Omental fat pad (tissue), 4 donors: Measurements from ENCODE around the gene MTURN. TPM values are rescaled to one million over a fixed set of nuclear protein-coding genes. Genes with fewer than 3 reads are reported as not detected.
A peak's percentile ranks its signal among the peaks of the same experiment; 100 is the strongest.

Experiments used
- ATAC-seq: fragments of 150-250 bp; one replicate; pipeline ENCODE4 v1.9.1; 2016; ENCODE audit warnings: mild to moderate bottlenecking, moderate library complexity; ENCODE audit not compliant: low FRiP score
- DNase-seq: peaks from one replicate; pipeline ENCODE4 v3.0.0-alpha.2; 2019; ENCODE audit warnings: low spot score
- CTCF ChIP-seq, 3 donors: fragments of 450-650 bp; IDR thresholded peaks; one replicate each; pipeline ENCODE4 v1.5.1; 2016 to 2017; ENCODE audit warnings: antibody characterized with exemption in 3 of 3, mild to moderate bottlenecking in 3 of 3, moderate library complexity in 2 of 3
- total RNA-seq, 4 donors: library from RNA; depleted of rRNA; stranded (reverse); fragments of >200 nt; gene quantifications; one replicate each; pipeline ENCODE4 v1.1.0, GENCODE V29; 2016

MTURN gene
- total RNA-seq, 4 donors from 2014 or later = 94.7 to 179 (median 122) TPM

GRCh38 chr7:30159698-30160143 lies 24.9 kb downstream of the MTURN start:
- no peak for DNase-seq
- ATAC-seq = peak; percentile 30
- TF ChIP-seq CTCF (IDR thresholded peaks at IDR 0.05) = no peak

GRCh38 chr7:30160329-30160728 lies 25.5 kb downstream of the MTURN start:
- no peak for TF ChIP-seq CTCF (IDR thresholded peaks at IDR 0.05)
- DNase-seq (no peak), ATAC-seq (no peak)

- no peak for DNase-seq
- no peak for TF ChIP-seq CTCF (IDR thresholded peaks at IDR 0.05)
- ATAC-seq = no peak
Measured at GRCh38 chr7:30162133-30162532, 27.3 kb downstream of the MTURN start.

- ATAC-seq (no peak), DNase-seq (no peak)
- TF ChIP-seq CTCF (IDR thresholded peaks at IDR 0.05) = no peak
Measured at GRCh38 chr7:30162622-30163124, 27.9 kb downstream of the MTURN start.

- ATAC-seq = no peak
- no peak for TF ChIP-seq CTCF (IDR thresholded peaks at IDR 0.05)
- no peak for DNase-seq
Measured at GRCh38 chr7:30163231-30163894, 28.6 kb downstream of the MTURN start.

- ATAC-seq (no peak), DNase-seq (no peak)
- peak in 1 of 3 donors; percentile 2 for TF ChIP-seq CTCF (IDR thresholded peaks at IDR 0.05)
Measured at GRCh38 chr7:30164567-30164966, 29.8 kb downstream of the MTURN start.

GRCh38 chr7:30165590-30165989 lies 30.8 kb downstream of the MTURN start:
- ATAC-seq (no peak), DNase-seq (no peak)
- TF ChIP-seq CTCF (IDR thresholded peaks at IDR 0.05) = no peak
